Cardiac fibroblast (primary cell): Measurements from ENCODE around the gene ADPRH.

ENCODE experiments used
- DNase-seq, 2 donors: peaks; one replicate each; pipeline versions ENCODE4 v3.0.0 to v3.0.0-alpha.2; 2010; ENCODE audit warnings: low read depth in 2 of 2
- H3K4me3 ChIP-seq, 2 donors: replicated peaks in 1 of 2; 1 replicate in 1 of 2; 2 replicates in 1 of 2; pipeline ENCODE4 v1.5.1; 2011; ENCODE audit warnings: low read depth in 2 of 2, low read length in 2 of 2, mild to moderate bottlenecking in 2 of 2, moderate library complexity in 1 of 2
- TF ChIP-seq, protein P1 (sequence below): IDR thresholded peaks from one replicate; pipeline ENCODE4 v1.5.1; 2011; ENCODE audit warnings: low read depth, mild to moderate bottlenecking, low read length, inconsistent platforms

The ADPRH gene

DNA sequence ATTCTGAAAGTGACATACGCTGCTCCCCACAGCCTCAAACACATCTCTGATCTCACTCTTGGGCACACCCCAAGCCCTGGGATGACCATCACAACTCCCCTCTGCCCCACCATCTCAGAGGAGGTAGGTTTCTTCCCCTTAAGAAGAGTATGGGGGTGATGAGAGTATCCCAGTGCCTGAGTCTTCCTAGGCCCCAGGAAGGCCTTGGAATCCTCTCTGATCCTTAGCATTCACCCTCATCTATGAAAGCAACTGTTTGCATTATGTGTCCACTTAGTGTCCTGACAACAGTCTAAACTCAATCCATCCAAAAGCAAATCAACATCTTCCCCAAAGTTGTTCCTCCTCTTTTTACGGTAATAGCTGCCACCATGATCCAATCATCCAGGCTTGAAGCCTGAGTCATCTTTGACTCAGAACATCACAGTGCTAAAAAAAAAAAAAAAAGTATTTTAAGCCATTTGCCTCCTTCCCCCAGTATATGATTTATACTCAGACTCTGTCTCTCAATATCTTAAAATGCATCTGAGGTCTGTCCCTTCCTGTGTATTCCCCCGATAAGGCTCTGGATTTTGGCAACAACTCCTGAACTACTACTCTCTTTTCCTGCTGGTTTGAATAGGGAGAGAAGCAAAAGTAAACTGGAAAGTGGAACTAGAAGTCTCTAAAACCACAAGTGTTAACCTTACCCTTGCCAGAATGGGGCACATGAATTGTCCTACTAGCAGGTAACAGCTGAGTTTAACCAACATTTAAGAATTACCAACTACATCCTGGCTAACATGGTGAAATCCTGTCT is 58.6 kb downstream of the ADPRH start:
- H3K4me3 ChIP-seq = no peak overlapping the region
- peak; percentile 85 to 90 for DNase-seq
- TF ChIP-seq, protein P1, sequence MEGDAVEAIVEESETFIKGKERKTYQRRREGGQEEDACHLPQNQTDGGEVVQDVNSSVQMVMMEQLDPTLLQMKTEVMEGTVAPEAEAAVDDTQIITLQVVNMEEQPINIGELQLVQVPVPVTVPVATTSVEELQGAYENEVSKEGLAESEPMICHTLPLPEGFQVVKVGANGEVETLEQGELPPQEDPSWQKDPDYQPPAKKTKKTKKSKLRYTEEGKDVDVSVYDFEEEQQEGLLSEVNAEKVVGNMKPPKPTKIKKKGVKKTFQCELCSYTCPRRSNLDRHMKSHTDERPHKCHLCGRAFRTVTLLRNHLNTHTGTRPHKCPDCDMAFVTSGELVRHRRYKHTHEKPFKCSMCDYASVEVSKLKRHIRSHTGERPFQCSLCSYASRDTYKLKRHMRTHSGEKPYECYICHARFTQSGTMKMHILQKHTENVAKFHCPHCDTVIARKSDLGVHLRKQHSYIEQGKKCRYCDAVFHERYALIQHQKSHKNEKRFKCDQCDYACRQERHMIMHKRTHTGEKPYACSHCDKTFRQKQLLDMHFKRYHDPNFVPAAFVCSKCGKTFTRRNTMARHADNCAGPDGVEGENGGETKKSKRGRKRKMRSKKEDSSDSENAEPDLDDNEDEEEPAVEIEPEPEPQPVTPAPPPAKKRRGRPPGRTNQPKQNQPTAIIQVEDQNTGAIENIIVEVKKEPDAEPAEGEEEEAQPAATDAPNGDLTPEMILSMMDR = no peak
